ENCODE results near the gene ABTB2.
"Not testable (repeated sequence)": the region's sequence is repeated elsewhere in the genome, so short reads cannot be mapped to it uniquely, and the experiment has no call there.

Gene ABTB2

DNA sequence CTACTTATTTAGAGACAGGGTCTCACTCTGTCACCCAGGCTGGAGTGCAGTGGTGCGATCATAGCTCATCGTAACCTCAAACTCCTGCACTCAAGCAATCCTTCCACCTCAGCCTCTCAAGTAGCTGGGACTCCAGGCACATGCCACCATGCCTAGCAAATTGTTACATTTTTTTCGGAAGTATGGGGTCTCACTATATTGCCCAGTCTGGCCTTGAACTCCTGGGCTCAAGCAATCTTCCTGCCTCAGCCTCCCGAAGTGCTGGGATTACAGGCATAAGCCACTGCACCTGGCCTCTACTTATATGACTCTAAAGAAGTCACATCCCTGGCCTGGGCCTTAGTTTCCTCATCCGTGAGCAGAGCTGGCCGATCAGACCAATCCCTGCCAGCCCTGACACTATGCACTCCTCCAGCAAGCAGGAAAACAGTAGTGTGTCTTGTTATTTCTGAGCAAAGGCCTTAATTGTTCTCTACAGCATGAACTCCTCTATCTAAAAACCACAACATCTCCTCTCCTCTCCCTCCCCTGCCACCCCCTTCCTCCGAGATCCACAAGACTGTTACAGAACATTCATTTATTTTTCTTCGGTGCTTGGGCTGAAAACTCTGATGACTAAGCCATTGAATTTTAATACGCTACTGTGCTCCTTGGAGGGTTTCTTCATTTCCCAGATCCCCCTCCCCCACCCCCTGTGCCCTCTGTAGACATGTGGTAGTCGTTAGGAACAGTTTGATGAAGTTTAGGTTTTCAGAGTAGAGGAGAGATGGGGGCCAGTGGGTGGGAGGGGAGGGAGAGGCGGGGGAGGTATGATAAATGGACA is 91.5 kb downstream of the ABTB2 start:
- H3K4me3 ChIP-seq (ENCODE audit: low read depth, low read length): no peak overlapping the region

DNA sequence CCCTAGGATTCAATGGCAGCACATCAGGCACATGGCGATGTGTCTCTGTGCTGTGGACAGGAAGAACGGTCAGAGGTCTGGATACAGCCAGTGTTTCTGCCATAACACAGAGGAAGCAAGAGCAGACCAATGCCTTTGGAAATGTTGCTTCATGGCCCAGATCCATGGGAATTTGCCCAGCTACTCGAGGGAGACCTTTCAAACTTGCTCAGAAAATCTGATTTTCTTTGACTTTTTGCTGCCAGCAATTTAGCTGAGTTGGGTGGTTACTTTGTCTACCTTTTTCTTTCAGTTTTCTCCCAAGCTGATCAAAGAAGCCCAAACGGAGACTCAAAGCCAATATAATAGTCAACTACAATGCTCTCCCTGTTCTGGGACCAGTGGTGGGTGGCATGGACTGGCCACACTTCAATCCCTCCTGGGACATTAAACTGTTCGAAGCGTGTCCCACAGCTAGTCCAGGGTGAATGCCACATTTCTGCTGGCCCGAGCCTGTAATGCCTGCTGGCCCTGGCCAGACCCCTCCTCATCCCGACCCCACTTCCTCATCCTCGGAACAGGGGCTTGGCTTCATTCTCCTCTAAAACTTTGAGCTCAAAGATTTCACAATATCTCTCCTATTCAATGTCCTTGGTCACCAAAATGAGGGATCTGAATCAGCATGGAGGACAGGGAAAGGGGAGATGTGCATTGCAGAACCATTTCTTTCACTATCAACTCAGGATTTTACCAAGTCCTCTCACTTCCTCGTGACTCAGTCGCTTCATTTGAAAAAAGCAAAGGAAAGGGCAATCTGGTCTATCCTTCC is 93.3 kb downstream of the ABTB2 start:
- H3K4me3 ChIP-seq (ENCODE audit: low read depth, low read length): no peak overlapping the region

DNA sequence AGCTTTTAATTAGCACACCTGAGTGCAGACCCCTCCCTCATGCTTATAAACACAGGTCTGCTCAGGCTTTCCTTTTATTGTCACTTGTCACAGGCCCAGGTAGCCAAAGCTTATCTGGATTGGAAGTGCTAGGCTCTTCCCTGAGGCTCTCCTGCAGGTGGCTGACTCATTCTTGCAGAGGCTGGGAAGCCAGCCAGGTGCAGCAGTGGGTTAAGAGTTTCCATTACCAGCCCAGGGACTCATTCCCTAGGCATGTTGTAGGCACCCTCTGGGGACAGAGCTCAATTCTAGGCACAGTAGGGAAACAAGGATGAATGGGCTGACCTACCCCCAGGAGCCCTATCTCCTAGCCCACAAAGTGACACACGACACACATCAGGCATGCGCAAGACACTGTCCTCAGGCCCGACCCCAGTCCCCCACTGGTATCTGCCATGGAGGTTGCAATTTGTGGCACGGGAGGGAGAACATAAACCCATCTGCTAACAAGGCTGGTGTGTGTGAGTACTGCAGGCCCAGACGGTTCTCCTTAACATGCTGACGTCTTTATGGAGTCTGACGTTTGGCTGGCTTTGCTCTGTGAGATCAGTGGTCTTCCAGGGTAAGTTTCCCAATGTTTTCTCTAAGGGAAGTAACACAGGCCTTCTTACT is 94.2 kb downstream of the ABTB2 start:
- no peak overlapping the region for H3K4me3 ChIP-seq (ENCODE audit: low read depth, low read length)

DNA sequence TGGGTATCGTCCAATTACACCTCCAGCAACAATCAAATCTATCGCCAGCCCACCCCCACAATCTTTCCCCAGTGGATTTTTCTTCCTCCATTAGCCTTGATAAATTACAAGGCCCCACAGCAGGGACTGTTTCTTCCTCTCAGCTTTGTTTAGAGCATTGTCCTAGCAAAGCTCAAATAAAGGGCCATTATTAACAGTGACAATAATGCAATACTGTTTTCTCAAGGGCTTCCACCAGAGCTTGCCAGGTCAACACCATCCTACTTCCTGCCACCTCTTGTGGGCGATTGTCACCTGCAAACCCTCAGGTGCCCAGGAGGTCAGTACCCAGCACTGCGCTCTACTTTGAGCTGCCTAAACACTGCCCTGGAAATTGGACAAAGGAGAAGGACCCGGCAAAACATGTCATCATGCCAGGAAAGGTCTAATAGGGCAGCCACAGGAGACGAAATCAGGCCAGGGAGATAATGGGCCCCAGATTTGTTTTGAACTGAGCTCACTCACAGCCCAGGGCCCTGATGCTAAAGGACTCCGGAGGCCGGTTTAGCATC is 95.2 kb downstream of the ABTB2 start:
- H3K4me3 ChIP-seq (ENCODE audit: low read depth, low read length): no peak overlapping the region

DNA sequence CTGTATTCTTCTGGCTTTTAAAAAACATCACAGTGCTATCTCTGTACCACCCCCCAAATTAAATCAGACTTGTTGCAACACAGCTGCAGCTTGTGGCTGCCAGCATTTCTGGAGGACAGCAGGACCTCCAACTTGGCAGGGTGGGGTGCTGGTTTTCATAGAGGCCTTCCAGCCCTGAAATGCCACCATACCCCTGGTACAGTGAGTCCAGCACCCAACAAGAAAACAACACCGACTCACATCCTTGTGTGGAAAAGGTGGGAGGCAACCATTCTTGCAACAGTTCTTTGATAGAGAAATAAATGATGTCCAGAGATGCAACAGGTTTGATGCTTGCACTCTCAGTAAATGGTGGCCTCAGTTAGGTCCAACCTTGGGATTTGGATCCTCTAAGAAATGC is 96.0 kb downstream of the ABTB2 start:
- no peak overlapping the region for H3K4me3 ChIP-seq (ENCODE audit: low read depth, low read length)

DNA sequence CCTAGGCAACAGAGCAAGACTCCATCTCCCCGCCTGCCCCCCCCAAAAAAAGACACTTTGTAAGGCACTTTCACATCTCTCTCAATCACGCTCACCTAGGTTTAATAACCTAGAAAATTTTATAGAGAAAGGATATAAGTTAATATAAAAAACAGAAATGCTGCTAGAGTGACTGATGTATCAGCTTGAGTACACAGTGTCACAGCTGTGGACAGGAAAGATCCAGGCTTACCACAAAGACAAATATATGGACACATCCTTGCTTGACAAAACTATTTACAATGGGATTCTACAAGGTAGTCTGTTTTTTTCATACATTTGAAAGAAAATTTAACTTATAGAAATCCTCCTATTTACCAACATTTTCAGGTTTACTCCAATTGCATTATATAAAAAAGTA is 96.7 kb downstream of the ABTB2 start:
- no peak overlapping the region for H3K4me3 ChIP-seq (ENCODE audit: low read depth, low read length)

DNA sequence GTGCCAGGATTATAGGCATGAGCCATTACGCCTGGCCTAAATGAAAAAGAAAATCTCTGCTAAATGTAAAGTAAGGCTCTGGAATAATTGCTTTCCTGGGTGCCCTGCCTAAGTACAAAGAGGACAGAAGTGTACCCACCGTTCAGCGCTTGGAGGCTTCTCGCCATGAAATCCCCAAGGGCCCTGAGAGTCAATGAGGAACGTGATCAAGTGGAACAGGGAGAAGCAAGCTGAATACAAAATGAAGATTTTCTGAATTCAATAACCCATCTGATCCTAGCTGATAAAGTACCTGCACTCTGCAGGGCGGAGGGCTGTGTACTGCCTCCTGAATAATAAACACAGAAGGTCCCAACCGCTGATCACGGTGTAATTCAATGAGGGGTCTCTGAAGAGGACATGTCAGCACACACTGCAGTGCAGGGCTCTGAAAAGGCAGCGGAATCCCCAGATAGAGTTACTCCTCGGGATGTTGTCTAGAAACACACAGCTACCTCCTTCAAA is 97.7 kb downstream of the ABTB2 start:
- H3K4me3 ChIP-seq (ENCODE audit: low read depth, low read length): no peak overlapping the region

DNA sequence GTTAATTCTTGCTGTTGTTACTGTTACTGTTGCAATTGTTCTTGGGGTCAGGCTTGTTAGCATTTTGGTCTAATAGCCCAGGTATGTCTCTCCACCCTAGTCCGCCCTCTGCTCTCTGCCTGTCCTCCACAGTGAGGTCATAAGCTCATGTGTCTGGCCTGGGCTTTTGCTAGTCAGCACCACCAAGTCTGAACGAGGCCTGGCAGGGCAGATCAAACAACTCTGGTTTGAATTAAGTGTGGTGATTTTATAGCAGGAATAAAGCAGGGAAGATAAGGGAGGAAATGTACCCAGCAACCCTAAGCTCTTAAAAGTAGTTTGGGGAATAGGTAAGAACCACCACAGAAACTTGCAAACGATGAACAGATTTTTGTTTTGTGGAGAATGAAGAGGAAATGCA is 98.7 kb downstream of the ABTB2 start:
- no peak overlapping the region for H3K4me3 ChIP-seq (ENCODE audit: low read depth, low read length)

DNA sequence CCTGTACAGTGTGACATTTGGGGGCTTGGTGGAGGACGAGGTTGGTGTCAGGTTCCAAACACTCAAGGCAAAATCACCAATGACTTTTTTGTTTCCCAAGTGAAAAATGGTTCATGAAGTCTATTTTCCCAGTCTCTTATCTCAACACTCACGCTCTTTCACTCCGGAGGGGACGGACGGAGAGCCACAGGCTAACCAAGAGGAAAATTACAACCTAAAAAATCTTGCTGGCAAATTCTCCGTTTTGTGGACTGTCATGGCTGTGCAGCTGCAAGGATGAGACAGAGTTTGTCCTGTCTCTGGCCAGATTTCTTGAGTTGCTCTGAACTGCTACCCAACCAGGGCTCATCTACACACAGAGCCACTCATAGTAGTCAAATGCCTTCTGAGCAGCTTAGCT is 101.2 kb downstream of the ABTB2 start:
- no peak overlapping the region for H3K4me3 ChIP-seq (ENCODE audit: low read depth, low read length)

DNA sequence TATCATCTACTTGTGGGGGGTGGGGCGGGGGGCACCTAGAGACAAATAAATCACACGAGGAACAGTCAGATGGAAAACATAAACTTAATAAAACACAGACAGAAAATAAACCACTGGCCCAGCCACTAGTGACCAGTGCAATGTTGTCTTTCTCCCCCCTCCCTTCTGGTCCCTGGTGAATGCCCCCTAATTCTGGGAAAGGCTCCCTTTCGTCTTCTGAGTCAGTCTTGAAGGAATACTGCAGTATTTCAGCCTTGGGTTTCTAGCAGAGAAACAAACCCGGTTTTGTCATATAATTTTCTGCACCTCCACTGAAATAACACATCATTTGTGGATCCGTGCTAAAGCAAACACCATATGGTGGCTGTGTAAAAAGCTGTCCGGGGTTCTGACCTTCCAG is 101.7 kb downstream of the ABTB2 start:
- no peak overlapping the region for H3K4me3 ChIP-seq (ENCODE audit: low read depth, low read length)

DNA sequence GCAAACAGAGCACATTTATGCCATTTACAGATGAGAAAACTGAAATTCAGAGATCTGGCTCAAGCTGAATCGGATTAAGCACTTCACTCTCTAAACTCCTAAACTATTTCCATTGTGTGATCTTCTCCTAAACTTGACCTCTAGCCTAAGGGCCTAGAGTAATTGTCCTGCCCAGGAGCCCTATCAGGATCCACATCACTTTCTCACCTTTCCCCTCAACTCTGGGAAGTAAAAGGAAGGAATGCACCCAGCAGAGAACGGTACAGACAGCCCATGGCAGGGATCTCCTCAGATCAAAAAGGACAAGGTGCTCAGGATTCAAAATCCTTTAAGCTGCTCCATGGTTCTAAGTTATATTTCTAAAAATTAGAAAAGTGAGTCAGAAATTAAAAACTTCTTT is 102.7 kb downstream of the ABTB2 start:
- no peak overlapping the region for H3K4me3 ChIP-seq (ENCODE audit: low read depth, low read length)

DNA sequence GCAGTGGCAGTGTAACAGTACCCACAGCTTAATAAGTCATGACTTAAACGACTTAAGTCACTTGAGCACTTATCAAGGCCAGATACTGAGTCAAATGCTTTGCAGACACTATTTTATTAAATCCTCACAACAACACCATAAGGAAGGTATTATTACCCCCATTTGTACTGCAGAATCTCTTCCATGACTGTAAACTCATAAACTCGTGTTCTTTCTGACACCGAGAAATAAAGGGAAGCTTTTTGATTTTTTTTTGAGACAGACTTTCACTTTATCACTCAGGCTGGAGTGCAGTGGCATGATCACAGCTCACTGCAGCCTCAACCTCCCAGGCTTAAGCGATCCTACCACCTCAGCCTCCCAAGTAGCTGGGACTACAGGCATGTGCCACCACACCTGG is 103.8 kb downstream of the ABTB2 start:
- no peak overlapping the region for H3K4me3 ChIP-seq (ENCODE audit: low read depth, low read length)

DNA sequence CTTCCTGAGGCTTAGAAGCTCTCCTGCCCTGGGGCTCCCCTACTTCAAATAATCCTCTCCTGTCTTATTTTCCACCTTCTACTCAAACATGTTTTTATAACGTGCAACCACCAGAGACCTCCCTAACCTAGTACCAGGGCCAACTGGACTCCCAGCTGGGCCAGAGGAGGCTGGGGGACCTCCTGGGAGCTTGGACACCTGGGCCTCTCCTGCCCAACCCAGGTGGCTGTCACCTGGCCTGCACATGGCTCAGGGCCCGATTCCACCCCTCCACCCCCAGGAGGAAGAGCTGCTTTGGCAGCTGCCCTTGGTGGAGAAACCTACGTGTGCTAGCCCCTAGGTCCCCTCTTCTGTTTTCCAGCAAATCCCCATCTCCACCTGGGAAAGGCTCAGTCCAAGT is 105.2 kb downstream of the ABTB2 start:
- no peak overlapping the region for H3K4me3 ChIP-seq (ENCODE audit: low read depth, low read length)

DNA sequence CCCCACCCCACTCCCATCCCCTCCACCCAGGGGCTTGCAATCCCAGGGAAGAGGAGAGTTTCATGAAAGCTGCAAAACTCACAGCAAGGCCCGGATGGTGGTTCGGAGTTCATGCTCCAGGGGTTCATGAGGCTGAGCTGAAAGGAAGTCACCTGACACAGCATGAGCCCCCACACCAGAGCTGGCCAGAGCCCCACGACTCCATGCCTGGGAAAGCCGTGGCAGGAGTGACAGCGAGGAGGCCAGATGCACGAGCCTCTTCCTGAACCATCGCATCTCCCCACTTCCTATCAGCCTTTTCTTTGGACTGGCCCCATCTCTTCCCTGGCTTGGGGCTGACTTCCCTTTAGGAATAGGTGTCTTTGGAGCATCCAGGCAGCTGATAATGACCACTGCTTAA is 105.8 kb downstream of the ABTB2 start:
- no peak overlapping the region for H3K4me3 ChIP-seq (ENCODE audit: low read depth, low read length)

DNA sequence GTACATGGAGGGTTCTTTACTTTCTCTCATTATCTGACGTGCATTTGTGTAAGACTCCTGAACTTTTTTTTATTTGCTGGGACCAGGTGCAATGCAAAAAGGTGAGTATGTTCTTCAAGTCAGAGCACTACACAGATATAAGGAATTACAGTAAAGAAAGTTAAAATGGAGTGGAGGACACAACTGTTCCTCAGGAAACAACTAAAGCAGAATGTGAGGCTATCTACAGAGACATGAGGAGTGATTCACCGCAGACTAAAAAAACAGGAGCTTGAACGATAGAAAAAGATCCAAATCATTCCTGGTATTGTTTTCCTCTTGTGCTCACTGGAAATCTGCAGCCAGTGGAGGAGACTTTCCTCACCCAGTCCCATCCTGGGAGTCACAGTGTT is 106.2 kb downstream of the ABTB2 start:
- H3K4me3 ChIP-seq (ENCODE audit: low read depth, low read length): no peak overlapping the region

DNA sequence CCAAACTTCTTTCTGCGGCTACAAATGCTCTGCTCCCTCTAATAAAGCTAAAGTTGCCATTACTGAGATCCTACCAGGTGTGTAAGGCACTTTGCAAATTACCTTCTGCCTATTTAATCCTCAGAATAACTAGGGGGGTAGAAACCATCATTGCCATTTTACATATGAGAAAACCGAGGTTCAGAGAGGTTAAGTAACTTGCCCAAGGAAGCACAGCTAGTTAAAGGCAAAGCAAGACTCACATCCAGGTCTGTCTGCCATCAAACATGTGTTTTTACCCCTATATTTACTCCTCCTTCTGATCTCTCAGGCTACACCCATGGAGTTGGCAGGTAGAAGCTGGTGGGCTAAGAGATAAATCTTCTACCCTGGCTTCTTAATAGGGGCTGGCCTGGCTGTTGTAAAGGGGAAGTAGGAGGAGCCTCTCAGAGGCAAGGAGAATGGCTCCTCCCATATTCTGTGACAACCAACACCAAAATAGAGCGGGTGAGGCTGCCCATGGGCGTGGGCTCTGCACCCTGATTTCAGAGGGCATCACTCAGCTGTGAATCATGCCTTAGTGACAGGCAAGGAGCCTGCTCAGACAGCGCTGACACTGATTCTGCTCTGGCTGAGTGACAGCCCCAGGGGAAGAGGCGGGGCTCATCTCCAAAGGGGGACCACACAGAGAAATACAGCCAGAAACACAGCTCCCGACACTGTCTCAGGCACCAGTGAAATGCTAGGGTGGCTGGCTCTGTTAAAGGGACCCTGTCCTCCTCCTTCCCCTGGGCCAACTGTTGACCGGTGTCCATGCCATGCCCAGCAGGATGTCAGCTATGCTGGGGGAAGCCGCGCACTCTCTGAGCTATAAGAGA is 106.8 kb downstream of the ABTB2 start:
- H3K4me3 ChIP-seq (ENCODE audit: low read depth, low read length): no peak overlapping the region

DNA sequence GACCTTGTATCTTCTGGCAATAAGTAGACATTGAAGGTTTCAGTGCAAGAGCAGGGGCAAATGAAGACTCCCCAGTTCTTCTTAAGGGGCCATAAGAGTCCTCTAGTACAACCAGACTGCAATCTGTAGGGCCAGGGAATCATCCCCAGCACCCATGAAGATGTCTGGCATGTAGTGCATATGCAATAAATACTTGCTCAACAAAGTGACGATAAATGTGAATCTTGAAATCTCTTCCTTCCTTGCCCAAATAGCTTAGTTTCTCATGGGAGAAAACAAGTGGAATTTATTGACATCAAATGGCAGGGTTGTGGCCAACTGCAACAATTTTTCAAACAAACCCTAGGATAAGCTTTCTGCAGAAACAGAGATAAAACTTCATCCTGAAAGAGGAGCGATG is 107.6 kb downstream of the ABTB2 start:
- no peak overlapping the region for H3K4me3 ChIP-seq (ENCODE audit: low read depth, low read length)

DNA sequence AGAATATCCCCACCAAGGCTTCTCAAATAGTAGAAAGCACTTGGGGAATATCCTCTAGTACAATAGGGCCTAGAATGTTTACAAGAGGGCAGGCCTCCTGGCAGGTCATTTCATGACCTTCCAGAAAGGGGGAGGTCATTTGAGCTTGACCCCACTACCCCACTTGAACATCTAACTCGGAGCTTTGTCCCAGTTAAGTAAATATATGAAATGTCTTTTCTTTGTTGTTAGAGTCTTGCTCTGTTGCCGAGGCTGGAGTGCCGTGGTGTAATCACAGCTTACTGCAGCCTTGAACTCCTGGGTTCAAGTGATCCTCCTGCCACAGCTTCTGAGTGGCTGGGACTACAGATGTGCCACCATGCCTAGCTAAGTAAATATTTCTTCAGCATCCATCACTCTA is 108.4 kb downstream of the ABTB2 start:
- no peak overlapping the region for H3K4me3 ChIP-seq (ENCODE audit: low read depth, low read length)

DNA sequence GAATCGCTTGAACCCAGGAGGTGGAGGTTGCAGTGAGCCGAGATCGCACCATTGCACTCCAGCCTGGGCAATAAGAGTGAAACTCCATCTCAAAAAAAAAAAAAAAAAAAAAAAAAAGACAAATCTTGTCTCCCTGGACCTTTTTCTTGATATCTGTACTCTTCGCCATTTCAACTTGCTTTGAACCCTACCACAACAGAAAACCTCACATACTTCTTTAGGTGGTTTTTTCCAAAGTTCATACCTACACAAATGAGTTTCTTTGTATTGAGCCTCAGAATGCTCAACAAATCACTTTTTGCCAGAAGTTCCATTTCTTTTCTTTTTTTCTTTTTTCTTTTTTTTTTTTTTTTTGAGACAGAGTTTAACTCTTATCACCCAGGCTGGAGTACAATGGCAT is 111.3 kb downstream of the ABTB2 start:
- H3K4me3 ChIP-seq (ENCODE audit: low read depth, low read length): not testable (repeated sequence)

DNA sequence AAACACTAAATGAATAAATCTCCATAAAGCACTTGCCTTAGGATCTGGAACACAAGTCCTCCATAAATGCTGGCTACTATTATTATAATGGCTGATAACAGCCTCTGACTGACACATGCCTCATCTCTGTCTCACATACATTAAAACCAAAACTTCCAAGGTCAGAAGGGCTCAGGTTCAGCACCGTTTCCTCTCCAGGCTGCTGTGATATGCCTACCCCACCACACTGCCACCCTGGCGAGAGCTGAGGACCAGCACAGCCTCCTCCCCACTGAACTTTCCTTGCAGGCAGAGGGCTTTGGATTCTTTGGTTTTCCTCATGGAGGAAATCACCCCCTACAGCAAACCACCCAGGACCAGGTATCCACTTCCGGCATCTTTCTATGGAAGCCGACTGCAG is 112.8 kb downstream of the ABTB2 start:
- H3K4me3 ChIP-seq (ENCODE audit: low read depth, low read length): no peak overlapping the region

Data from iPS-11a (cell line).